HepG2 (cell line): ENCODE data around the gene CIDEA.

Experiments used
- ARNT ChIP-seq: fragments of 450-650 bp; IDR thresholded peaks from 2 replicates; pipeline ENCODE4 v1.6.1; 2017
- ZBTB37 ChIP-seq: sonication (generic); formaldehyde crosslinking; IDR thresholded peaks from 2 replicates; pipeline ENCODE4 v1.4.0; 2020; ENCODE audit warnings: mild to moderate bottlenecking, missing genetic modification reagents
- ZNF512 ChIP-seq: sonication (generic); formaldehyde crosslinking; IDR thresholded peaks from 2 replicates; pipeline ENCODE4 v1.4.0; 2020; ENCODE audit warnings: mild to moderate bottlenecking, missing genetic modification reagents

GRCh38 chr18:12299862-12300261 lies 45.7 kb downstream of the CIDEA start:
- no peak for TF ChIP-seq ARNT
- TF ChIP-seq ZBTB37 = no peak
- no peak for TF ChIP-seq ZNF512 (CRISPR knock-in tag)
